ENCODE measurements around the gene GLRA2.

The GLRA2 gene

GRCh38 chrX:14717949-14718348 is 188.6 kb downstream of the GLRA2 start:
- DNase-seq: no peak

GRCh38 chrX:14718403-14718802 is 189.1 kb downstream of the GLRA2 start:
- no peak for DNase-seq

- DNase-seq: no peak
Measured at GRCh38 chrX:14729058-14729457, 199.7 kb downstream of the GLRA2 start.

- no peak for DNase-seq
Measured at GRCh38 chrX:14738643-14739042, 209.3 kb downstream of the GLRA2 start.

GRCh38 chrX:14753441-14753840 is 224.1 kb downstream of the GLRA2 start:
- no peak for DNase-seq

GRCh38 chrX:14758029-14758491 is 228.7 kb downstream of the GLRA2 start:
- peak in 1 of 2 experiments; percentile 34 for DNase-seq

GRCh38 chrX:14775416-14775815 is 246.1 kb downstream of the GLRA2 start:
- DNase-seq: no peak

GRCh38 chrX:14776901-14777300 is 247.6 kb downstream of the GLRA2 start:
- DNase-seq: no peak

- no peak for DNase-seq
Measured at GRCh38 chrX:14777525-14777924, 248.2 kb downstream of the GLRA2 start.

GRCh38 chrX:14779580-14779979 is 250.2 kb downstream of the GLRA2 start:
- DNase-seq: no peak
